Measurements from ENCODE around the gene ADA. TPM values are rescaled to one million over a fixed set of nuclear protein-coding genes. Genes with fewer than 3 reads are reported as not detected.

The ADA gene
- total RNA-seq, 1 donor from 2014 or later: 25.3 TPM

DNA sequence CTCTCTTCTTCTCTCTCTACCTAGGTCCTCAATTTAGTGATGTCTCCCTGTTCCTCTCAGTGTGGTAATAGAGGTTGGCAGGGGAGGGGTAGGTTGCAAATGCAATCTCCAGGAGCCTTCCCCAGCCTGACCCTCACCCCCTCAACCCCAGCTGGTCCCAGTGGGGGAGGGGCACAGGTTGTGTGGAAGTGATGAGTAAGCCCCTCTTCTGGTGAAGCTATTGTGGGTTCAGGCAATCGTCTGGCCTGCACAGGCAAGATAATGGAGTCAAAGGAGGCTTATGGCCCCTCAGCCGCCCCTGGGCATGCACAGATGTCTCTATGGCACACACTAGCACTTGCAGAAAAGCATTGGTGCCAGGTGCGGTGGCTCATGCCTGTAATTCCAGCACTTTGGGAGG, 10.8 kb upstream of the ADA start:
- no peak for TF ChIP-seq POLR2AphosphoS5 (IDR thresholded peaks at IDR 0.05; ENCODE audit: insufficient read depth in 1 of 2, low read depth in 1 of 2)
- no peak for TF ChIP-seq POLR2A (IDR thresholded peaks at IDR 0.05)
- TF ChIP-seq, protein P1, sequence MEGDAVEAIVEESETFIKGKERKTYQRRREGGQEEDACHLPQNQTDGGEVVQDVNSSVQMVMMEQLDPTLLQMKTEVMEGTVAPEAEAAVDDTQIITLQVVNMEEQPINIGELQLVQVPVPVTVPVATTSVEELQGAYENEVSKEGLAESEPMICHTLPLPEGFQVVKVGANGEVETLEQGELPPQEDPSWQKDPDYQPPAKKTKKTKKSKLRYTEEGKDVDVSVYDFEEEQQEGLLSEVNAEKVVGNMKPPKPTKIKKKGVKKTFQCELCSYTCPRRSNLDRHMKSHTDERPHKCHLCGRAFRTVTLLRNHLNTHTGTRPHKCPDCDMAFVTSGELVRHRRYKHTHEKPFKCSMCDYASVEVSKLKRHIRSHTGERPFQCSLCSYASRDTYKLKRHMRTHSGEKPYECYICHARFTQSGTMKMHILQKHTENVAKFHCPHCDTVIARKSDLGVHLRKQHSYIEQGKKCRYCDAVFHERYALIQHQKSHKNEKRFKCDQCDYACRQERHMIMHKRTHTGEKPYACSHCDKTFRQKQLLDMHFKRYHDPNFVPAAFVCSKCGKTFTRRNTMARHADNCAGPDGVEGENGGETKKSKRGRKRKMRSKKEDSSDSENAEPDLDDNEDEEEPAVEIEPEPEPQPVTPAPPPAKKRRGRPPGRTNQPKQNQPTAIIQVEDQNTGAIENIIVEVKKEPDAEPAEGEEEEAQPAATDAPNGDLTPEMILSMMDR (IDR thresholded peaks at IDR 0.05): no peak
- H3K27ac ChIP-seq: no peak overlapping the region
- H3K4me3 ChIP-seq: no peak overlapping the region
- intact Hi-C loops (cut with DNase I): no loop called here
- H3K9me3 ChIP-seq: no peaks in the 10 kb centered on the region
- H3K4me1 ChIP-seq: no peaks in the 10 kb centered on the region
- DNase-seq (ENCODE audit: extremely low spot score in 2 of 2): no peak
- no peaks in the 10 kb centered on the region for H3K36me3 ChIP-seq
- no peaks in the 10 kb centered on the region for H3K27me3 ChIP-seq

DNA sequence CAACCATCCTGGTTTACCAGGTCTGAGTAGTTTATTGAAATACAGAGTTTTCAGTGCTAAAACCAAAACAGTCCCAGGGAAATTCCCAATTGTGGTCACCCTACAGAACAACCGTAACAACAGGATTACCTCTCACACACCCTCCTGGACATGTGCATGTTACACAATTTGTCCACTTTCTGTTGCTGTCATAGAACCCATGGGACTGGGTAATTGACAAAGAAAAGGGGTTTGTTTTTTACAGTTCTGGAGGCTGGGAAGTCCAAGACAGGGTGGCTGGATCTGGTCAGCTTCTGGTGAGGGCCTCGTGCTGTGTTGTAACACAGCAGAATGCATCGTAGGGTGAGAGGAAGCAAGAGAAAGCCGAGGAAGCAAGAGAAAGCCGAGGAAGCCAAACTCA, 9.1 kb upstream of the ADA start:
- Histone ChIP-seq H3K4me1 (no peaks in the 10 kb centered on the region), H3K9me3 (no peaks in the 10 kb centered on the region), H3K4me3 (no peak overlapping the region), H3K27ac (no peak overlapping the region), H3K36me3 (no peaks in the 10 kb centered on the region), H3K27me3 (no peaks in the 10 kb centered on the region)
- DNase-seq (ENCODE audit: extremely low spot score in 2 of 2): no peak
- intact Hi-C loops (cut with DNase I): no loop called here
- TF ChIP-seq POLR2A (IDR thresholded peaks at IDR 0.05) (no peak), POLR2AphosphoS5 (IDR thresholded peaks at IDR 0.05; ENCODE audit: insufficient read depth in 1 of 2, low read depth in 1 of 2) (no peak)
- TF ChIP-seq, protein P1 (IDR thresholded peaks at IDR 0.05): no peak

DNA sequence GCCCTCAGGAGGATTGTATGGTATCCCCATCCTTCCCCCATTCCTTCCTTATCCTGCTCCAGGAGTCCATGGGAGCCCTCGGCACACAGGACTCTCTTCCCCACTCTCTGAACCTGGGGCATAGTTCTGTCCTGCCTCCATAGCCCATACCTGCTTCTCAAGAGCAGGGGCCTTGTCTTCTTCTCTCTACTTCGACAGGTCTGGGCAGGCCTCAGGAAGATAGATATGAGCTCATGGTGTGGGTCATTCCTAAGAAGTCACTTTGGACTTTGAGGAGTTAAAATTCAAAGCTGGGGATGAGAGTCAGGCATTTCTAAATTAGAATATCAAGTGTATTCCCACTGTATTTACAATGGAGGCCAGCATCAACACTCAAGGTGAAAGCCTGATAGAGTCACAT, 8.4 kb upstream of the ADA start:
- Histone ChIP-seq H3K9me3 (no peaks in the 10 kb centered on the region), H3K4me3 (no peak overlapping the region), H3K27me3 (no peaks in the 10 kb centered on the region), H3K4me1 (no peaks in the 10 kb centered on the region), H3K27ac (no peak overlapping the region), H3K36me3 (no peaks in the 10 kb centered on the region)
- intact Hi-C loops (cut with DNase I): no loop called here
- no peak for DNase-seq (ENCODE audit: extremely low spot score in 2 of 2)
- TF ChIP-seq POLR2A (IDR thresholded peaks at IDR 0.05) (no peak), POLR2AphosphoS5 (IDR thresholded peaks at IDR 0.05; ENCODE audit: insufficient read depth in 1 of 2, low read depth in 1 of 2) (no peak)
- TF ChIP-seq, protein P1 (IDR thresholded peaks at IDR 0.05): no peak

DNA sequence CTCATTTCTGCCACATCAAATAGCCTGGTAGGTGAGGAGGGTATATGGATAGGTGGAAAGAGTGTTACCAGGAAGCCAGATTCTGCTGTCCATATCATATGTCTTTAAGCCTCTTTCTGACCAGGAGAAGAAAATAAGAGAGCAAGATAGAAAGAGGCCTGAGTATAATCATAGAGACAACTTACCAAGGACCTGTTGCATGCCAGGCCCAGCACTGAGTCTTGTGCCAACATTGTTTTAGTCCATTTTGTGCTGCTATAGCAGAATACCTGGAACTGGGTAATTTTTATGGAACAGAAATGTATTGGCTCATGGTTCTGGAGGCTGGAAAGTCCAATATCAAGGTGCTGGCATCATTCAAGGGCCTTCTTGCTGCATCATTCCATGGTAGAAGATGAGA, 7.3 kb upstream of the ADA start:
- intact Hi-C loops (cut with DNase I): no loop called here
- no peaks in the 10 kb centered on the region for H3K9me3 ChIP-seq
- no peak overlapping the region for H3K4me3 ChIP-seq
- no peaks in the 10 kb centered on the region for H3K36me3 ChIP-seq
- H3K27me3 ChIP-seq: no peaks in the 10 kb centered on the region
- TF ChIP-seq POLR2AphosphoS5 (IDR thresholded peaks at IDR 0.05; ENCODE audit: insufficient read depth in 1 of 2, low read depth in 1 of 2) (no peak), POLR2A (IDR thresholded peaks at IDR 0.05) (no peak)
- TF ChIP-seq, protein P1 (IDR thresholded peaks at IDR 0.05): no peak
- no peak overlapping the region for H3K27ac ChIP-seq
- no peak for DNase-seq (ENCODE audit: extremely low spot score in 2 of 2)
- H3K4me1 ChIP-seq: no peaks in the 10 kb centered on the region

DNA sequence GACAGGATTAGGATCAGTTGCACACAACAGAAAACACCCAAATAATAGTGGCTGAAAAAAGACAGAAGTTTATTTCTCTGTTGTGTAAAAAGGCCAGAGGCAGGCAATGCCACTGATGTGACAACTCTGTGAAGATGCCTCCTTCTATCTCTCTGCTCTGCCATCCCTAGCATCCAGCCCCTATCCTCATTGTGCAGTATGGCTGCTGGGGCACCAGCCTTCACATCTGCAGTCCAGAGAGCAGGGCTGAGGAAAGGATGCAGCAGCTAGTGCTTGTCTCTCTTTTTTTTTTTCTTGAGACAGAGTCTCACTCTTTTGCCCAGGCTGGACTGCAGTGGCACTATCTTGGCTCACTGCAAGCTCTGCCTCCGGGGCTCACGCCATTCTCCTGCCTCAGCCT, 6.4 kb upstream of the ADA start:
- TF ChIP-seq POLR2AphosphoS5 (IDR thresholded peaks at IDR 0.05; ENCODE audit: insufficient read depth in 1 of 2, low read depth in 1 of 2) (no peak), POLR2A (IDR thresholded peaks at IDR 0.05) (no peak)
- TF ChIP-seq, protein P1 (IDR thresholded peaks at IDR 0.05): no peak
- H3K27ac ChIP-seq: no peak overlapping the region
- intact Hi-C loops (cut with DNase I): no loop called here

More for the DNA sequence above, 6.4 kb upstream of the ADA start:
- Histone ChIP-seq H3K4me1 (peaks cover 5% of the 10 kb centered on the region), H3K36me3 (no peaks in the 10 kb centered on the region), H3K9me3 (no peaks in the 10 kb centered on the region), H3K27me3 (no peaks in the 10 kb centered on the region), H3K4me3 (no peak overlapping the region)
- no peak for DNase-seq (ENCODE audit: extremely low spot score in 2 of 2)
